Heart right ventricle (tissue), 16 donors: Measurements from ENCODE around the gene MYO3B. TPM values are rescaled to one million over a fixed set of nuclear protein-coding genes. Genes with fewer than 3 reads are reported as not detected.

Source experiments
- ATAC-seq, 8 donors: fragments of 200-7000 bp; cut with Tn5 transposase; one replicate each; pipeline ENCODE4 v1.9.1; 2020; ENCODE audit warnings: mild to moderate bottlenecking in 8 of 8, moderate library complexity in 8 of 8, moderate number of reproducible peaks in 1 of 8
- DNase-seq, 2 donors: peaks; one replicate each; pipeline ENCODE4 v3.0.0-alpha.2; 2020
- H3K27ac ChIP-seq, 10 donors: fragments of 200-600 bp; sonication (generic) in 2 of 10; one replicate each; pipeline versions ENCODE4 v1.5.0 to v1.8.0; 2020 to 2022; ENCODE audit warnings: mild to moderate bottlenecking in 3 of 10
- H3K27me3 ChIP-seq, 7 donors: fragments of 200-600 bp; one replicate each; pipeline ENCODE4 v1.8.0; 2021 to 2022; ENCODE audit warnings: mild to moderate bottlenecking in 2 of 7
- H3K36me3 ChIP-seq, 9 donors: fragments of 200-600 bp; sonication (generic) in 1 of 9; one replicate each; pipeline versions ENCODE4 v1.5.0 to v1.8.0; 2020 to 2022; ENCODE audit warnings: mild to moderate bottlenecking in 2 of 9
- H3K4me1 ChIP-seq, 9 donors: fragments of 200-600 bp; sonication (generic) in 1 of 9; one replicate each; pipeline versions ENCODE4 v1.5.0 to v1.8.0; 2020 to 2022; ENCODE audit warnings: mild to moderate bottlenecking in 4 of 9
- H3K4me3 ChIP-seq, 10 donors: fragments of 200-600 bp; sonication (generic) in 2 of 10; one replicate each; pipeline versions ENCODE4 v1.5.0 to v1.8.0; 2020 to 2022; ENCODE audit warnings: mild to moderate bottlenecking in 7 of 10, moderate library complexity in 2 of 10
- H3K9me3 ChIP-seq, 11 donors: fragments of 200-600 bp in 10 of 11; sonication (generic) in 2 of 11; one replicate each; pipeline versions ENCODE4 v1.5.0 to v1.8.0; 2013 to 2022; ENCODE audit warnings: mild to moderate bottlenecking in 2 of 11, control low read depth in 1 of 11, moderate library complexity in 1 of 11
- CTCF ChIP-seq, 9 donors: fragments of 200-600 bp; sonication (generic) in 2 of 9; IDR thresholded peaks; one replicate each; pipeline versions ENCODE4 v1.5.0 to v1.8.0; 2021 to 2022; ENCODE audit warnings: antibody characterized with exemption in 9 of 9, mild to moderate bottlenecking in 5 of 9, moderate library complexity in 1 of 9
- WGBS, 2 donors: extraction: QIAGEN DNeasy Blood & Tissue Kit; methylation state at CpG; one replicate each; pipeline ENCODE4 v1.1.7; 2013; ENCODE audit warnings: inconsistent platforms in 1 of 2; 5-methylcytosine and 5-hydroxymethylcytosine counted together
- intact Hi-C, 10 donors: fragments of 100-400 bp; cut with DNase I; formaldehyde crosslinking; loops; one replicate each; pipeline versions ENCODE4 v1.11.1 to v1.14.2; 2022
- polyA plus RNA-seq, 2 donors: library from polyadenylated mRNA; stranded (reverse); fragments of 200-250 nt; gene quantifications; one replicate each; pipeline ENCODE4 v1.2.3, GENCODE V29; 2013
- total RNA-seq, 10 donors: library from RNA; stranded (reverse); fragmentation: NEBNext Ultra II Directional in 3 of 10; extraction: Animal tissue kit (Norgen Biotek cat#: 25700) in 3 of 10; gene quantifications; one replicate each; pipeline versions ENCODE4 v1.2.1 to v1.2.4, GENCODE V29; 2021 to 2023
- donor health status: Arrhythmogenic right ventricular cardiomyopathy.
- donor health status: ischemic (EF 13 %, LVEDD 7.1; RV severe dilation, severe dysfunction).
- donor health status: healthy with polysubstance abuse.
- donor health status: DM: no; HTN: yes; CAD: no.
- donor health status: DM: no; HTN: no; CAD: no.
- donor health status: ischemic (EF 25% LVEDD 6.9; RV normal size, moderate dysfunction).
- donor health status: ischemic (EF 25% LVEDD 5.7; RV mildly dilated, moderate dysfunction).
- donor health status: healthy.
- donor health status: DM: yes; HTN: yes; CAD: no.
- donor health status: Ischemic cardiomyopathy.
- donor health status: ischemic (EF 35%, LVEDD 5.7; RV mildly dilated, moderate dysfunction).
- donor health status: nonischemic (EF 11% LVEDD 7.7; RV severe dilation, severe dysfunction).
- donor health status: DM: yes; HTN: yes; CAD: no.
- donor health status: PGD.
- donor health status: ischemic (EF 29% LVEDD 5.4; RV normal size, mild dysfunction).
- donor health status: nonischemic (EF 23%, LVEDD 6.1; RV moderate dilation, normal function).

MYO3B gene
- total and polyA plus RNA-seq, 12 donors: 0.05 to 0.21 (median 0.09) TPM; not detected in 8

GRCh38 chr2:170248574-170249393 is 70.8 kb downstream of the MYO3B start:
- peaks cover 0 to 41% (median 2%) of the 10 kb centered on the region in 7 donors for H3K27me3 ChIP-seq
- H3K4me1 ChIP-seq: no peaks in the 10 kb centered on the region
- no peaks in the 10 kb centered on the region for H3K36me3 ChIP-seq
- TF ChIP-seq CTCF (IDR thresholded peaks at IDR 0.05): no peak
- no peak for DNase-seq
- H3K9me3 ChIP-seq: no peaks in the 10 kb centered on the region
- no peak for ATAC-seq
- intact Hi-C loops: no loop called here
- no peak overlapping the region for H3K4me3 ChIP-seq
- WGBS, 2 donors: 55 to 62% methylated on average over 4 of the region's 4 CpGs
- no peak overlapping the region for H3K27ac ChIP-seq

DNA sequence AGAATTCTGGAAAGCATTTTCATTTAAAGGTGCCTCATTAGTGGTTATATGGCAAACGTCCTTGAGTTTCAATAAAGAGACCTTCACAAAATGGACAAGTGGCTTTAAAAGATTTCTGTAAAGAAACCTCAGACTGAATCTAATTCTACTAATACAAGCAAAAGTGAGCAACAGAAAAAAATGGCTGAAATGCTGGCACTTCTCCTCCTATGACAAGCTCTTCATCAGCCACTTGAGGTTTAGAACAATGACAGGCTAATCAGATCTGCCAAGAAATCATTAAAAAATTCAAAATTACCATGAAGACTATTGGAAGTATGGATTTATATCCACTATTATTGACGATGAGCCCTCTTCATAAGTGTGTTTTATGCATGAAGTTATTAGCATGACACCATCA is 71.8 kb downstream of the MYO3B start:
- TF ChIP-seq CTCF (IDR thresholded peaks at IDR 0.05): no peak
- H3K4me3 ChIP-seq: no peak overlapping the region
- DNase-seq (no peak), ATAC-seq (no peak)
- no peaks in the 10 kb centered on the region for H3K36me3 ChIP-seq
- H3K9me3 ChIP-seq: no peaks in the 10 kb centered on the region
- WGBS, 2 donors: 69 to 73% methylated on average over 2 of the region's 2 CpGs
- intact Hi-C loops: no loop called here
- peaks cover 0 to 43% (median 7%) of the 10 kb centered on the region in 7 donors for H3K27me3 ChIP-seq
- H3K4me1 ChIP-seq: no peaks in the 10 kb centered on the region
- H3K27ac ChIP-seq: no peak overlapping the region

- H3K36me3 ChIP-seq: no peaks in the 10 kb centered on the region
- no peak for DNase-seq
- H3K27me3 ChIP-seq: peaks cover 0 to 36% (median 6%) of the 10 kb centered on the region in 7 donors
- intact Hi-C loops: no loop called here
- no peaks in the 10 kb centered on the region for H3K9me3 ChIP-seq
- no peak for ATAC-seq
- H3K4me1 ChIP-seq: no peaks in the 10 kb centered on the region
- H3K4me3 ChIP-seq: no peak overlapping the region
- no peak for TF ChIP-seq CTCF (IDR thresholded peaks at IDR 0.05)
- WGBS, 2 donors: 69 to 84% methylated on average over 6 of the region's 6 CpGs
- H3K27ac ChIP-seq: no peak overlapping the region
Measured at GRCh38 chr2:170250584-170250983, 72.6 kb downstream of the MYO3B start.

DNA sequence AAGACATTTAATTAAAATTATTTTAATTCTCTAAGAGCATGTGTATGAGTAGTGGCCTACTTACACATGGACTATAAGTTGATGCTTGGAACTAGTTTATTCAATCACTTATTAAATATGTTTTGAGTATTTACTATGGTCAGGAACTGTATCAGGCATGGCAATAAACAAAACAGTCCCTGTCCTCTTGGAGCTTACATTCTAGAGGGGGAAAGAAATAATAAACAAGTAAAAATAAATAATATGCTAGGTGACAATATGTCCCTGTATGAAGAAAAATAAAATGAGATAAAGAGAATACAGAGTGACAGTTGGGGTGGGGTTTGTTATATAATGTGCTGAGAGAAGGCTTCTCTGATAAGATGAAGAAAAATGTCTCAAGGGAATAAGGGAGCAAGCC is 74.5 kb downstream of the MYO3B start:
- intact Hi-C loops: no loop called here
- no peak for DNase-seq
- Histone ChIP-seq H3K4me1 (no peaks in the 10 kb centered on the region), H3K36me3 (no peaks in the 10 kb centered on the region), H3K9me3 (peaks cover 0 to 4% (median 0%) of the 10 kb centered on the region in 11 donors), H3K27ac (no peak overlapping the region), H3K4me3 (no peak overlapping the region), H3K27me3 (peaks cover 0 to 29% (median 5%) of the 10 kb centered on the region in 7 donors)
- no peak for ATAC-seq
- no peak for TF ChIP-seq CTCF (IDR thresholded peaks at IDR 0.05)
